Upper lobe of left lung (tissue), 4 donors: ENCODE data around the gene CAMK2G.

Experiments
- EP300 ChIP-seq, 4 donors: sonication (generic); formaldehyde crosslinking; IDR thresholded peaks; one replicate each; pipeline ENCODE4 v1.5.1; 2017; ENCODE audit warnings: antibody characterized with exemption in 4 of 4, control low read depth in 2 of 4
- POLR2A ChIP-seq, 4 donors: fragments of 450-650 bp; IDR thresholded peaks; one replicate each; pipeline ENCODE4 v1.5.1; 2016 to 2017; ENCODE audit warnings: antibody characterized with exemption in 4 of 4, mild to moderate bottlenecking in 2 of 4
- POLR2AphosphoS5 ChIP-seq, 2 donors: sonication (generic); formaldehyde crosslinking; IDR thresholded peaks; one replicate each; pipeline ENCODE4 v1.5.1; 2017; ENCODE audit warnings: antibody characterized with exemption in 2 of 2
- TF ChIP-seq, protein P1 (sequence below), 6 experiments: fragments of 450-650 bp in 4 of 6; fragments of 200-600 bp in 2 of 6; sonication (generic) in 2 of 6; IDR thresholded peaks; one replicate each; pipeline ENCODE4 v1.5.1; 2016 to 2019; ENCODE audit warnings: antibody characterized with exemption in 6 of 6

DNA sequence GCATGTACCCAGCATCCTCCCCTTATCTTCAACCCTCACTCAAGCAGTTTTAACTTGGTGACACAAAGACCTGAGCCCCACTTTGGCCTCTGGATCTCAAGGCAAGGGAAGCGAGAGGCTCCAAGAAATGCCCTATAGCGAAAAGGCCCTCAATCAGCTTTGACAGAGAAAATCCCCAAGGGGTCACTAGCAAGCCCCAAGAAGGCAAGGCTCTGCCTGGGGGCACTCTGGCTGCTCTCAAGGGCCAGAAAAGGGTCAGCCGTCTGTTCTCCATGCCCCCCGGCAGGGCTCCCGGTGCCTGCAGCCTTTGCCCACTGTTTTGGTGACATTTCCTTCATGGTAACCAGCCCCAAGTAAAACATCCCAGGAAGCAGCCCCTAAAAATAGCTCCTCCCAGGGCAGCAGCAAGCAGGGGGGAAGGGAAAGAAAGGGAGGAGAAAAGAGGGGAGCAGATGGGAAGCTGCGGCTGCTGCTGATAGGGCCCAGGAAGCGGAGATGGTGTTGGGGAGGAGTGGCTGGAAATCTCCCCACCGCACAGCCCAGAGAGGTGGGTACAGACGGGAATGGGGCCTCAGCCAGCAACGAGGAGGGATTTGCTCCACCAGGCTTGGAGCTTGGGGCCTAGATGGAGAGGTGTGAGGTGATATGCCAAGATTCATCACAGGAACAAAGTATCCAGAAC is 7.1 kb downstream of the CAMK2G start:
- TF ChIP-seq POLR2AphosphoS5 (IDR thresholded peaks at IDR 0.05) (no peak), POLR2A (IDR thresholded peaks at IDR 0.05) (no peak), EP300 (IDR thresholded peaks at IDR 0.05) (no peak)
- TF ChIP-seq, protein P1, sequence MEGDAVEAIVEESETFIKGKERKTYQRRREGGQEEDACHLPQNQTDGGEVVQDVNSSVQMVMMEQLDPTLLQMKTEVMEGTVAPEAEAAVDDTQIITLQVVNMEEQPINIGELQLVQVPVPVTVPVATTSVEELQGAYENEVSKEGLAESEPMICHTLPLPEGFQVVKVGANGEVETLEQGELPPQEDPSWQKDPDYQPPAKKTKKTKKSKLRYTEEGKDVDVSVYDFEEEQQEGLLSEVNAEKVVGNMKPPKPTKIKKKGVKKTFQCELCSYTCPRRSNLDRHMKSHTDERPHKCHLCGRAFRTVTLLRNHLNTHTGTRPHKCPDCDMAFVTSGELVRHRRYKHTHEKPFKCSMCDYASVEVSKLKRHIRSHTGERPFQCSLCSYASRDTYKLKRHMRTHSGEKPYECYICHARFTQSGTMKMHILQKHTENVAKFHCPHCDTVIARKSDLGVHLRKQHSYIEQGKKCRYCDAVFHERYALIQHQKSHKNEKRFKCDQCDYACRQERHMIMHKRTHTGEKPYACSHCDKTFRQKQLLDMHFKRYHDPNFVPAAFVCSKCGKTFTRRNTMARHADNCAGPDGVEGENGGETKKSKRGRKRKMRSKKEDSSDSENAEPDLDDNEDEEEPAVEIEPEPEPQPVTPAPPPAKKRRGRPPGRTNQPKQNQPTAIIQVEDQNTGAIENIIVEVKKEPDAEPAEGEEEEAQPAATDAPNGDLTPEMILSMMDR (IDR thresholded peaks at IDR 0.05) = no peak
